Neutrophil (primary cell): ENCODE results near the gene PLXNA2.

ENCODE experiments used
- H3K27ac ChIP-seq: fragments of 200-600 bp; sonication (generic); 2 replicates; pipeline ENCODE4 v1.5.1; 2016; ENCODE audit warnings: mild to moderate bottlenecking, moderate library complexity
- H3K27me3 ChIP-seq: fragments of 200-600 bp; sonication (generic); 2 replicates; pipeline ENCODE4 v1.6.0; 2016; ENCODE audit warnings: mild to moderate bottlenecking
- H3K36me3 ChIP-seq: fragments of 200-600 bp; sonication (generic); 2 replicates; pipeline ENCODE4 v1.5.1; 2017
- H3K4me1 ChIP-seq, 2 experiments: fragments of 200-600 bp in 1 of 2; sonication (generic) in 1 of 2; 1 replicate in 1 of 2; 2 replicates in 1 of 2; pipeline versions ENCODE4 v1.5.1 to v1.6.1; 2013 to 2016; ENCODE audit warnings: low read depth in 1 of 2, low read length in 1 of 2, mild to moderate bottlenecking in 1 of 2, moderate library complexity in 1 of 2; ENCODE audit not compliant: control insufficient read depth in 1 of 2, insufficient read depth in 1 of 2
- H3K4me3 ChIP-seq, 2 experiments: fragments of 200-600 bp in 1 of 2; sonication (generic) in 1 of 2; 1 replicate in 1 of 2; 2 replicates in 1 of 2; pipeline ENCODE4 v1.5.1; 2013 to 2016; ENCODE audit warnings: low read depth in 1 of 2, low read length in 1 of 2, mild to moderate bottlenecking in 1 of 2, moderate library complexity in 1 of 2
- H3K9me3 ChIP-seq: fragments of 200-600 bp; sonication (generic); 2 replicates; pipeline ENCODE4 v1.5.1; 2016
- TF ChIP-seq, protein P1 (sequence below): fragments of 200-600 bp; sonication (generic); IDR thresholded peaks from 2 replicates; pipeline ENCODE4 v1.5.1; 2016; ENCODE audit warnings: antibody characterized with exemption

The PLXNA2 gene

DNA sequence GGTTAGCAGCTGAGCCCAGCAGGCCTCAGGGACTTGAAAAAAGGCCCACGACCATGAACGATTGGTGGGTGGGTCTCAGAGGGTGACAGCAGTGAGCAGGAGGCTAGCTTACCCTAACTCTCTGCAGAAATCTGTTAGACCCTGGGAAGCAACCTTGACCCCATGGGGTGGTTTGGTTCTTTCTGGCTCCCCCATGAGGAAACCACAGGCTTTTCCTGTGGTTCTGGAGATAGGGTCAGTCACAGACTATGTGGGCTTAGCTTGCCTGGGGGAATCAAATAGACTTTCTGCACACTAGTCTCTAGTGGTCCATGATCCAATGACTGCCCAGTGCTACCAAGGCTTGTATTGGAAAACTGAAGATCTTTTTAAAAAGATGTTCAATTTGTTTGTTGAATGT is 118.1 kb downstream of the PLXNA2 start:
- H3K36me3 ChIP-seq = no peaks in the 10 kb centered on the region
- no peaks in the 10 kb centered on the region for H3K4me1 ChIP-seq
- H3K27me3 ChIP-seq = peaks cover 18% of the 10 kb centered on the region
- H3K4me3 ChIP-seq = no peak overlapping the region
- H3K27ac ChIP-seq = no peak overlapping the region
- TF ChIP-seq, protein P1, sequence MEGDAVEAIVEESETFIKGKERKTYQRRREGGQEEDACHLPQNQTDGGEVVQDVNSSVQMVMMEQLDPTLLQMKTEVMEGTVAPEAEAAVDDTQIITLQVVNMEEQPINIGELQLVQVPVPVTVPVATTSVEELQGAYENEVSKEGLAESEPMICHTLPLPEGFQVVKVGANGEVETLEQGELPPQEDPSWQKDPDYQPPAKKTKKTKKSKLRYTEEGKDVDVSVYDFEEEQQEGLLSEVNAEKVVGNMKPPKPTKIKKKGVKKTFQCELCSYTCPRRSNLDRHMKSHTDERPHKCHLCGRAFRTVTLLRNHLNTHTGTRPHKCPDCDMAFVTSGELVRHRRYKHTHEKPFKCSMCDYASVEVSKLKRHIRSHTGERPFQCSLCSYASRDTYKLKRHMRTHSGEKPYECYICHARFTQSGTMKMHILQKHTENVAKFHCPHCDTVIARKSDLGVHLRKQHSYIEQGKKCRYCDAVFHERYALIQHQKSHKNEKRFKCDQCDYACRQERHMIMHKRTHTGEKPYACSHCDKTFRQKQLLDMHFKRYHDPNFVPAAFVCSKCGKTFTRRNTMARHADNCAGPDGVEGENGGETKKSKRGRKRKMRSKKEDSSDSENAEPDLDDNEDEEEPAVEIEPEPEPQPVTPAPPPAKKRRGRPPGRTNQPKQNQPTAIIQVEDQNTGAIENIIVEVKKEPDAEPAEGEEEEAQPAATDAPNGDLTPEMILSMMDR = no peak
- H3K9me3 ChIP-seq = no peaks in the 10 kb centered on the region

DNA sequence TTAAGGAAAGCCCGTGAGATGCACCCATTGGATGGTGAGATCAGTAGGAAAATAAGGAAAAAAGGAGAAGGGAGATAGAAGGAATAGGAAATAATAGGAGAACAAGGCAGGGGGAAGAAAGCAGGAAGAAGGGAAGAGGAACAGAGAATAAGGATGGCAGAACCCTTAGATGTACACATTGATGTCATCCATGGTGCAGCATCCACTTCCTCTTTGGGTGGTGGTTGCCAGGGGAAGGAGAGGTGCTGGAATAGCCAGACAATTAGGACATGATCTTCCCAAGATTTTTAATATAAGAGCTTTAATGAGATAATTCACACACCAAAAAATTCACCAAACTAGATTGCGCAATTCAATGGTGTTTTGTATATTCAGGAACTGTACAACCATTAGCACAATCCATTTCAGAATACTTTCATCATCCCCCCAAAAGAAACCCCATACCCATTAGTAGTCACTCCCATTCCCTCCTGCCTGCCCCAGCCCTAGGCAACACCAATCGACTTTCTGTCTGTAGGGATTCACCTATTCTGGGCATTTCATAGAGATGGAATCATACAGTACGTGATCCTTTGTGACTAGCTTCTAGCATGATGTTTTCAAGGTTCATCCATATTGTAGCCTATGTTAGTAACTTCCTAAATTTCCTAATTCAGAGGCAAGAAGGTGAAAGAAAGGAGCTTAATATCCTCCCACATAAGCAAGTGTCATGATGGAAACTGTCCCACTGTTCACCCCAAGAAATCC is 121.4 kb downstream of the PLXNA2 start:
- Histone ChIP-seq H3K27me3 (no peaks in the 10 kb centered on the region), H3K9me3 (no peaks in the 10 kb centered on the region), H3K4me1 (no peaks in the 10 kb centered on the region), H3K36me3 (no peaks in the 10 kb centered on the region), H3K4me3 (no peak overlapping the region), H3K27ac (no peak overlapping the region)
- TF ChIP-seq, protein P1 = no peak

DNA sequence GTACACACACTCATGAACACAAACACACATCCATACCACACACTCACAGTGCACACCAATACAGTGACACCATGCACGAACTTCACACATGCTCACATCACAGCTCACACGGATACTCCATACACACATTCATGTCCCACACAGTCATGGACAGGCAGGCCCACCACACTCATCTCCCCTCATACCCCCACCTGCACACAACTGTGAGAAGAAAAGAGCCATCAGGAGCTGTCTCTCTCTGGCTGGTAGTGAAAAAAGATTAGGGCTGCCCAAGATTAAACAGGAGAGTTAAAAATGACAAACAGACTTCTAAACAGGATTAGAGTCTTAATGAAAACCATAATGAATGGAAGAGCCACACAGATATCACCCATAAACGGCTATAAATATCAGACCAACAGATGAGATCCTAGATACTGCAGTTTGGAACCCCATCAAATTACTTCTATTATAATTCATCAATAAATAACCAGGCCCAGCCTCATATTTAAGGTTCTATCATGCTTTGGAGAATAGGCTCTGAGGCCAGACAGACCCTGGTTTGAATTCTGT is 122.3 kb downstream of the PLXNA2 start:
- Histone ChIP-seq H3K27ac (no peak overlapping the region), H3K4me1 (no peaks in the 10 kb centered on the region), H3K9me3 (no peaks in the 10 kb centered on the region), H3K27me3 (no peaks in the 10 kb centered on the region), H3K4me3 (no peak overlapping the region), H3K36me3 (no peaks in the 10 kb centered on the region)
- TF ChIP-seq, protein P1 = no peak

DNA sequence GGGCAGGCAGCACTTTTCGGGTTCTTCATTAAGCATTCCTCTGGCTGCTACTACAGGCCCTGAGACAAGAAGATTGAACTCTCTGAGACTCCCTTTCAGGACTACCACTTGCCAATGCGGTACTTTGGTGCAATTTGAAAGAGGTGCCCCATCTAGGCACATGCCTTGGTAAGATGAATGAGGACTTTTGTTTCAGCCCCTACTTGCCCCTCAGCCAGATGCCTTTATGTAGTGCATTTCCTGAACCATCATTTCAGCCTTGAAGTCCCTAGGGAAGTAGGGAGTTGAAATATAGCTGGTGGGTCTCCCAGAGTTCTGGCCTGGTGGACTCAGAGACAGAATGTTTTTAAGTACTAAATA is 123.8 kb downstream of the PLXNA2 start:
- Histone ChIP-seq H3K36me3 (no peaks in the 10 kb centered on the region), H3K27ac (no peak overlapping the region), H3K9me3 (no peaks in the 10 kb centered on the region), H3K27me3 (no peaks in the 10 kb centered on the region), H3K4me3 (no peak overlapping the region), H3K4me1 (no peaks in the 10 kb centered on the region)
- TF ChIP-seq, protein P1 = no peak

DNA sequence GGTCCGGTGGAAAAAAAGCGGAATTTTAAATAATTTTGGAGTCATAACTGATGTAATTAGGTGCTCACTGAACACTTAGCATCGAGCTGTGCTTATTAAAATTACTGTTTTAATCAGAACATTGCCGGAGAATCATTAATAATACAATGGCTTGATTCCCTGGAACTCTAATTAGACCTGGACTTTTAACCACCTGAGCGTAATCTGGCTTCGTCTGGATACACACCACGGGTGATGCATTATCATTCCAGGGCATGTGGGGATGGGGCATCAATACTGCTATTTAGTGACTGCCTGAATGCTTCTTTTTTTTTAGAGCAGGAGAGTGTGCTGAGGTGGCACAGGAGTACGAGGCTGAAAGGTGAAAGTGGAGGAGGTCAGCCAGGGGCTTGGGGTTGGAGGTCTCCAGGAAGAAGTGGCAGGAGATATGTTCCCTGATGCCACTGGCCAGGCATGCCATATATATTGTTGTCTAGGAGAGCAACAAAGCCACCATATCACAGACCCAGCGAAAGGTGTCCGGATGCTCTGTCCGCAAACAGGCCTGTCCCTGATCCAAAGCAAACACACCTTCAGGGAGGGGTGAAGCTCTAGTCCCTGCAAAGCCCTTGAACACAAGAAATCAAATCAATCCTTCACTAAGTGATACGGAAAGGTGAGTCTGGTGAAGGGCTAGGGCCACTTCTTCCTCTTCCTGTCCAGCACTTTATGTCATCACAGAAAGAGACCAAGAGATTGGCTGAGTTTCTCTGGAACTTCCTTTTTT is 125.2 kb downstream of the PLXNA2 start:
- Histone ChIP-seq H3K27ac (no peak overlapping the region), H3K9me3 (no peaks in the 10 kb centered on the region), H3K36me3 (no peaks in the 10 kb centered on the region), H3K4me3 (no peak overlapping the region), H3K4me1 (no peaks in the 10 kb centered on the region), H3K27me3 (no peaks in the 10 kb centered on the region)
- TF ChIP-seq, protein P1 = no peak
